Middle frontal gyrus (tissue), 1 donor: Measurements from ENCODE around the gene NCKAP1.
"Not testable (repeated sequence)": the region's sequence is repeated elsewhere in the genome, so short reads cannot be mapped to it uniquely, and the experiment has no call there.

ENCODE experiments used
- DNase-seq: peaks from one replicate; pipeline ENCODE4 v3.0.0-alpha.2; 2015; ENCODE audit warnings: low spot score; ENCODE audit errors: extremely low spot score

Gene NCKAP1

GRCh38 chr2:183037074-183037552 is 1.1 kb downstream of the NCKAP1 start:
- no peak for DNase-seq

GRCh38 chr2:183035954-183036669 is 2.1 kb downstream of the NCKAP1 start:
- DNase-seq, result no peak

GRCh38 chr2:183035298-183035953 is 2.8 kb downstream of the NCKAP1 start:
- DNase-seq, result no peak

- no peak for DNase-seq
Observed at GRCh38 chr2:183034806-183035205, 3.5 kb downstream of the NCKAP1 start.

- no peak for DNase-seq
Observed at GRCh38 chr2:183033951-183034350, 4.3 kb downstream of the NCKAP1 start.

GRCh38 chr2:183031911-183032794 is 6.1 kb downstream of the NCKAP1 start:
- no peak for DNase-seq

- DNase-seq, result no peak
Observed at GRCh38 chr2:183029219-183029618, 9.0 kb downstream of the NCKAP1 start.

- no peak for DNase-seq
Observed at GRCh38 chr2:183028108-183028507, 10.1 kb downstream of the NCKAP1 start.

- no peak for DNase-seq
Observed at GRCh38 chr2:183027443-183027842, 10.8 kb downstream of the NCKAP1 start.

- no peak for DNase-seq
Observed at GRCh38 chr2:183026424-183026823, 11.8 kb downstream of the NCKAP1 start.

- DNase-seq, result no peak
Observed at GRCh38 chr2:183025993-183026392, 12.3 kb downstream of the NCKAP1 start.

- DNase-seq, result no peak
Observed at GRCh38 chr2:183024339-183025095, 13.7 kb downstream of the NCKAP1 start.

- no peak for DNase-seq
Observed at GRCh38 chr2:183022711-183023110, 15.5 kb downstream of the NCKAP1 start.

- no peak for DNase-seq
Observed at GRCh38 chr2:183021613-183022012, 16.6 kb downstream of the NCKAP1 start.

- DNase-seq, result no peak
Observed at GRCh38 chr2:183019718-183020442, 18.4 kb downstream of the NCKAP1 start.

- not testable (repeated sequence) for DNase-seq
Observed at GRCh38 chr2:183017845-183018244, 20.4 kb downstream of the NCKAP1 start.

GRCh38 chr2:183014005-183014404 is 24.3 kb downstream of the NCKAP1 start:
- no peak for DNase-seq

- no peak for DNase-seq
Observed at GRCh38 chr2:183011743-183012142, 26.5 kb downstream of the NCKAP1 start.

- DNase-seq, result no peak
Observed at GRCh38 chr2:183010112-183010511, 28.1 kb downstream of the NCKAP1 start.

GRCh38 chr2:183009249-183009899 is 28.9 kb downstream of the NCKAP1 start:
- no peak for DNase-seq
